Psoas muscle (tissue), 8 donors: Measurements from ENCODE around the gene PRR9. TPM values are rescaled to one million over a fixed set of nuclear protein-coding genes. Genes with fewer than 3 reads are reported as not detected.

ENCODE experiments used
- ATAC-seq, 4 donors: fragments of 200-7000 bp; cut with Tn5 transposase; one replicate each; pipeline ENCODE4 v1.9.1; 2020; ENCODE audit warnings: moderate library complexity in 3 of 4, mild to moderate bottlenecking in 2 of 4
- DNase-seq, 2 donors: peaks; one replicate each; pipeline ENCODE4 v3.0.0-alpha.2; 2020
- H3K27ac ChIP-seq: fragments of 200-600 bp; one replicate; pipeline ENCODE4 v1.8.0; 2022
- H3K27me3 ChIP-seq, 3 donors: fragments of 200-600 bp in 1 of 3; one replicate each; pipeline versions ENCODE4 v1.6.1 to v1.8.0; 2013 to 2022; ENCODE audit warnings: low read length in 2 of 3, mild to moderate bottlenecking in 2 of 3, moderate library complexity in 1 of 3; ENCODE audit not compliant: insufficient read depth in 3 of 3
- H3K36me3 ChIP-seq, 2 donors: fragments of 200-600 bp in 1 of 2; one replicate each; pipeline versions ENCODE4 v1.6.1 to v1.8.0; 2013 to 2022; ENCODE audit warnings: low read depth in 1 of 2, mild to moderate bottlenecking in 1 of 2, moderate library complexity in 1 of 2; ENCODE audit not compliant: insufficient read depth in 1 of 2
- H3K4me1 ChIP-seq: fragments of 200-600 bp; one replicate; pipeline ENCODE4 v1.8.0; 2022
- H3K4me3 ChIP-seq: fragments of 200-600 bp; one replicate; pipeline ENCODE4 v1.8.0; 2022; ENCODE audit warnings: mild to moderate bottlenecking
- H3K9me3 ChIP-seq: fragments of 200-600 bp; one replicate; pipeline ENCODE4 v1.8.0; 2022
- CTCF ChIP-seq: fragments of 200-600 bp; IDR thresholded peaks from one replicate; pipeline ENCODE4 v1.8.0; 2022; ENCODE audit warnings: antibody characterized with exemption
- WGBS, 3 donors: extraction: QIAGEN DNeasy Blood & Tissue Kit; methylation state at CpG; one replicate each; pipeline versions ENCODE4 v1.1.6 to v1.1.7; 2013; 5-methylcytosine and 5-hydroxymethylcytosine counted together
- intact Hi-C, 2 donors: fragments of 100-400 bp; cut with DNase I; formaldehyde crosslinking; loops; one replicate each; pipeline versions ENCODE4 v1.11.0 to v1.14.2; 2022
- polyA plus RNA-seq, 3 donors: library from polyadenylated mRNA; stranded (reverse); fragments of 200-250 nt; gene quantifications; one replicate each; pipeline ENCODE4 v1.2.3, GENCODE V29; 2013
- total RNA-seq, 4 donors: library from RNA; stranded (reverse); fragmentation: NEBNext Ultra II Directional in 2 of 4; extraction: Animal tissue kit (Norgen Biotek cat#: 25700) in 2 of 4; gene quantifications; one replicate each; pipeline versions ENCODE4 v1.2.1 to v1.2.4, GENCODE V29; 2021 to 2023
- donor health status: healthy with polysubstance abuse.
- donor health status: DM: no; HTN: no; CAD: no; lungs with moderate emphysema.
- donor health status: Bipolar disorder and iron deficiency.
- donor health status: healthy.
- donor health status: DM: yes; HTN: yes; CAD: no.
- donor health status: DM: no; HTN: no; CAD: no.
- donor health status: DM: no; HTN: no; CAD: no.
- donor health status: DM: yes; HTN: yes; CAD: no.

The PRR9 gene
- total and polyA plus RNA-seq, 7 donors, result 0.04 TPM; not detected in 6

GRCh38 chr1:153203130-153203529, 14.3 kb upstream of the PRR9 start, which contains the start of gene LELP1:
LELP1 (plus strand) TSS chr1:153203430; CDS start chr1:153204708, 1,278 bp downstream.
- H3K27ac ChIP-seq, result no peak within 1 kb of the TSS
- 27 to 50% (median 39%) methylated on average over 1 of the region's 1 CpG for WGBS, 3 donors
- peaks cover 0 to 3% (median 2%) of the 10 kb centered on the region in 3 donors for H3K27me3 ChIP-seq
- H3K4me3 ChIP-seq, result no peak within 1 kb of the TSS
- H3K4me1 ChIP-seq, result no peaks in the 10 kb centered on the region
- DNase-seq, result no peak
- intact Hi-C loops, result no loop called here
- H3K36me3 ChIP-seq, result no peaks in the 10 kb centered on the region
- no peak for ATAC-seq
- no peak for TF ChIP-seq CTCF
- H3K9me3 ChIP-seq, result no peaks in the 10 kb centered on the region

GRCh38 chr1:153206631-153207030, 10.8 kb upstream of the PRR9 start:
- intact Hi-C loops, result no loop called here
- Histone ChIP-seq H3K27me3 (peaks cover 0 to 2% (median 0%) of the 10 kb centered on the region in 3 donors), H3K4me1 (no peaks in the 10 kb centered on the region), H3K27ac (no peak overlapping the region), H3K36me3 (no peaks in the 10 kb centered on the region), H3K9me3 (no peaks in the 10 kb centered on the region), H3K4me3 (no peak overlapping the region)
- 78 to 87% (median 83%) methylated on average over 9 of the region's 9 CpGs for WGBS, 3 donors
- no peak for TF ChIP-seq CTCF
- DNase-seq, result no peak
- ATAC-seq, result no peak

- Histone ChIP-seq H3K27me3 (peaks cover 0 to 2% (median 0%) of the 10 kb centered on the region in 3 donors), H3K4me3 (no peak overlapping the region), H3K27ac (no peak overlapping the region), H3K36me3 (no peaks in the 10 kb centered on the region), H3K4me1 (no peaks in the 10 kb centered on the region), H3K9me3 (no peaks in the 10 kb centered on the region)
- no peak for ATAC-seq
- no peak for TF ChIP-seq CTCF
- intact Hi-C loops, result no loop called here
- no peak for DNase-seq
- 33 to 48% (median 40%) methylated on average over 7 of the region's 7 CpGs for WGBS, 3 donors
These were observed 7.2 kb upstream of the PRR9 start for GRCh38 chr1:153210206-153210605.

GRCh38 chr1:153212201-153212600, 5.2 kb upstream of the PRR9 start:
- no peak overlapping the region for H3K27ac ChIP-seq
- no peak overlapping the region for H3K4me3 ChIP-seq
- DNase-seq (no peak), ATAC-seq (no peak)
- 40 to 46% (median 42%) methylated on average over 5 of the region's 5 CpGs for WGBS, 3 donors
- intact Hi-C loops, result no loop called here
- H3K36me3 ChIP-seq, result no peaks in the 10 kb centered on the region
- H3K4me1 ChIP-seq, result no peaks in the 10 kb centered on the region
- H3K9me3 ChIP-seq, result no peaks in the 10 kb centered on the region
- peaks cover 0 to under 1% (median 0%) of the 10 kb centered on the region in 3 donors for H3K27me3 ChIP-seq
- no peak for TF ChIP-seq CTCF

GRCh38 chr1:153213519-153213918, 3.9 kb upstream of the PRR9 start:
- no peak for DNase-seq
- WGBS, 3 donors, result 91 to 96% (median 94%) methylated on average over 4 of the region's 4 CpGs
- ATAC-seq, result no peak
- no peaks in the 10 kb centered on the region for H3K4me1 ChIP-seq
- H3K4me3 ChIP-seq, result no peak overlapping the region
- no peaks in the 10 kb centered on the region for H3K27me3 ChIP-seq
- intact Hi-C loops, result no loop called here
- no peak overlapping the region for H3K27ac ChIP-seq
- no peak for TF ChIP-seq CTCF
- no peaks in the 10 kb centered on the region for H3K9me3 ChIP-seq
- H3K36me3 ChIP-seq, result no peaks in the 10 kb centered on the region
